Testis (tissue), 3 donors: ENCODE measurements around the gene ANKRD27. TPM values are rescaled to one million over a fixed set of nuclear protein-coding genes. Genes with fewer than 3 reads are reported as not detected.
"Not testable (repeated sequence)": the region's sequence is repeated elsewhere in the genome, so short reads cannot be mapped to it uniquely, and the experiment has no call there.

Experiments
- DNase-seq: peaks from one replicate; pipeline ENCODE4 v3.0.0-alpha.2; 2019
- H3K27ac ChIP-seq, 2 donors: fragments of 200-600 bp; sonication (generic); one replicate each; pipeline ENCODE4 v1.5.1; 2019
- H3K27me3 ChIP-seq: fragments of 200-600 bp; sonication (generic); one replicate; pipeline ENCODE4 v1.5.1; 2019
- H3K36me3 ChIP-seq: fragments of 200-600 bp; sonication (generic); one replicate; pipeline ENCODE4 v1.5.1; 2017; ENCODE audit warnings: low read depth; ENCODE audit errors: missing control alignments
- H3K4me1 ChIP-seq: fragments of 200-600 bp; sonication (generic); one replicate; pipeline ENCODE4 v1.5.1; 2019
- H3K4me3 ChIP-seq, 2 donors: fragments of 200-600 bp; sonication (generic); one replicate each; pipeline ENCODE4 v1.5.1; 2017 to 2019
- H3K9me3 ChIP-seq: fragments of 200-600 bp; sonication (generic); one replicate; pipeline ENCODE4 v1.5.1; 2017
- CTCF ChIP-seq, 3 experiments: fragments of 450-650 bp in 2 of 3; fragments of 200-600 bp in 1 of 3; sonication (generic) in 1 of 3; IDR thresholded peaks; one replicate each; pipeline ENCODE4 v1.5.1; 2016 to 2019; ENCODE audit warnings: antibody characterized with exemption in 3 of 3, mild to moderate bottlenecking in 2 of 3, moderate library complexity in 1 of 3
- POLR2A ChIP-seq: fragments of 450-650 bp; IDR thresholded peaks from one replicate; pipeline ENCODE4 v1.6.1; 2017; ENCODE audit warnings: antibody characterized with exemption, mild to moderate bottlenecking, moderate library complexity
- WGBS, 2 donors: methylation state at CpG; one replicate each; pipeline ENCODE4 v1.1.5; 2018; 5-methylcytosine and 5-hydroxymethylcytosine counted together
- intact Hi-C: fragments of 100-400 bp; cut with DNase I; formaldehyde crosslinking; loops from one replicate; pipeline ENCODE4 v1.15.1; 2023; ENCODE audit warnings: low total_unique reads
- polyA plus RNA-seq: library from polyadenylated mRNA; stranded (reverse); fragments of 350-450 nt; fragmentation: Illumina TruSeq; extraction: RNeasy Lipid Tissue Mini Kit (QIAGEN cat#74804); gene quantifications from one replicate; pipeline ENCODE4 v1.2.3, GENCODE V29; 2014; ENCODE audit warnings: low read depth, low replicate concordance; ENCODE audit not compliant: insufficient read depth
- total RNA-seq, 2 donors: library from RNA; depleted of rRNA; stranded (reverse); fragments of >200 nt; gene quantifications; one replicate each; pipeline ENCODE4 v1.2.3, GENCODE V29; 2016

ANKRD27 gene
- total and polyA plus RNA-seq, 3 donors from 2014 or later = 34.6 to 54.4 (median 45.8) TPM

DNA sequence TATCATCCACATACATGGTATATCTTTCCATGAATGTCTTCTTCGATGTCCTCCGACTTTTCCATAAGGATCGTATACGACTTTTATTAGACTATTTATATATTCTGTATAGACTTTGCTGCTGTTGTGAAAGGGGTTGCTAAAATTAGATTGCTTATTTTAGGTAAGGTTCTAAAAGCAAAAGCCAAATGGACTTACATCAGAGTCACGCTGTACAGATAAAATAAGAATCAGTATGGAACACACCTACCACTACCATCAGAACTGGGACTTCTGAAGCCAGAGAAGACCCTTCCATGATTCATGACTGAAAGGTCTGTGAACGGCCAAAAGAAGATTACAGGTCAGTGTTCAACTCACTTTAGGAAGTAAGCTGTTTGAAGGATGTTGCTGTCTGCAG lies 8.9 kb downstream of the ANKRD27 start:
- WGBS, 2 donors = 88 to 94% methylated on average over 6 of the region's 6 CpGs
- no peaks in the 10 kb centered on the region for H3K9me3 ChIP-seq
- no peak for DNase-seq
- intact Hi-C loops = no loop called here
- no peak for TF ChIP-seq CTCF (IDR thresholded peaks at IDR 0.05)
- TF ChIP-seq POLR2A = no peak
- no peaks in the 10 kb centered on the region for H3K4me1 ChIP-seq
- no peaks in the 10 kb centered on the region for H3K36me3 ChIP-seq
- H3K27ac ChIP-seq = no peak overlapping the region
- H3K4me3 ChIP-seq = no peak overlapping the region
- H3K27me3 ChIP-seq = no peaks in the 10 kb centered on the region

- TF ChIP-seq POLR2A (no peak), CTCF (IDR thresholded peaks at IDR 0.05) (no peak)
- intact Hi-C loops = no loop called here
- H3K4me1 ChIP-seq = no peaks in the 10 kb centered on the region
- 58 to 61% methylated on average over 3 of the region's 3 CpGs for WGBS, 2 donors
- no peaks in the 10 kb centered on the region for H3K36me3 ChIP-seq
- no peaks in the 10 kb centered on the region for H3K27me3 ChIP-seq
- no peak overlapping the region for H3K4me3 ChIP-seq
- no peak for DNase-seq
- no peaks in the 10 kb centered on the region for H3K9me3 ChIP-seq
- H3K27ac ChIP-seq = no peak overlapping the region
Measured at GRCh38 chr19:32662186-32662585, 12.8 kb downstream of the ANKRD27 start.

DNA sequence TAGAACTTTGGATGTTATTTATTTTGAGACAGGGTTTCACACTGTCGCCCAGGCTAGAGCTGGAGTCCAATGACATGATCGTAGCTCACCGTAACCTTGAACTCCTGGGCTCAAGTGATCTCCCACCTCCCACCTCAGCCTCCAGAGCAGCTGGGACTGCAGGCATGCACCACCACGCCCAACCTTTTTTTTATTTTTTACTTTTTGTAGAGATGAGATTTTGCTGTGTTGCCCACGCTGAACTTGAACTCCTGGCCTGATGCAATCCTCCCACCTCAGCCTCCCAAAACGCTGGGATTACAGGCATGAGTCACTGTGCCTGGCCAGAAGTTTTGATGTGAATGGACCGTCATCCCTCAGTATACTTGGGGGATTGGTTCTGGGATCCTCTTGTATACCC lies 13.7 kb downstream of the ANKRD27 start:
- Histone ChIP-seq H3K9me3 (no peaks in the 10 kb centered on the region), H3K27me3 (no peaks in the 10 kb centered on the region), H3K4me3 (no peak overlapping the region), H3K4me1 (no peaks in the 10 kb centered on the region), H3K36me3 (no peaks in the 10 kb centered on the region), H3K27ac (no peak overlapping the region)
- TF ChIP-seq CTCF (IDR thresholded peaks at IDR 0.05) (no peak), POLR2A (no peak)
- DNase-seq = no peak
- intact Hi-C loops = no loop called here
- WGBS, 2 donors = 76 to 88% methylated on average over 7 of the region's 7 CpGs

DNA sequence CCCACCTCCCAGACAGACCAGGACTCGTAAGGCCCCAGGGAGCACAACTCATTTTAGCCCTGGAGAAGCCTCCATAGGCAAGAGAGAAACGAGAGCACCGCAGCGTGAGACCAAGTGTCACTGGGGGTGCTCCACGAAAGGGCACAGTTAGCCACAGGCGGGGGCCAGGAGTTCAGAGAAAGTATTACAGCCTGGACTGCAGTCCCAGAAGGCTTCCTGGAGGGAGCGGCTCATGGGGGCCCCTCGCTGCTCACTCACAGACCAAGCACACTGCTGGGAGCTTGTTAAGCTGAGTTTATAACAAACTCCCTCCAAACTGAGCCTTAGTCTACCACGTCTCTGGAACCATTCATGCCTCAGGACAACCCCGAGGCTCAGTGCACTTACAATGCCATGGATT lies 16.5 kb downstream of the ANKRD27 start:
- Histone ChIP-seq H3K36me3 (no peaks in the 10 kb centered on the region), H3K27me3 (no peaks in the 10 kb centered on the region), H3K4me3 (no peak overlapping the region), H3K4me1 (no peaks in the 10 kb centered on the region), H3K9me3 (no peaks in the 10 kb centered on the region), H3K27ac (no peak overlapping the region)
- intact Hi-C loops = no loop called here
- no peak for DNase-seq
- WGBS, 2 donors = 66 to 82% methylated on average over 4 to 10 of the region's 10 CpGs
- TF ChIP-seq POLR2A (no peak), CTCF (IDR thresholded peaks at IDR 0.05) (no peak)

DNA sequence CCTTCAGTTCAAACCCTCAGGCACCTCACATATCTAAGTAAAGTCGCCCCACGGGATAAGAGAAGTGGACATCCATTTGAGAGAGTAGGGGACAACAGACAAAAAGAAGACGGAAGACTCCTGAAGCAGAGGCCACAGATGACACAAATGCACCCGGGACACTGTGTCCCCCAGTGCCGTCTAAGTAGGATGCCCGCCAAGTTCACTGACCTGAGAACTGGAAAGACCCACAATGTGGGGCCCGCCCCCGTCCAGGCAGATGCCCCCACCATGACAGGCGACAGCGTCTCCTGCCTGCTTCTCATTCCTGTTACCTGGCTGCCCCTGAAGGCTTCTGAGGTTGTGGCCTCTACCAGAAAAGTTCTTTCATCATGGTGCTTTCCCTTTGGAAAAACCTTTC lies 16.9 kb downstream of the ANKRD27 start:
- H3K4me1 ChIP-seq = no peaks in the 10 kb centered on the region
- no peak for DNase-seq
- H3K9me3 ChIP-seq = no peaks in the 10 kb centered on the region
- TF ChIP-seq CTCF (IDR thresholded peaks at IDR 0.05) (no peak), POLR2A (no peak)
- H3K36me3 ChIP-seq = no peaks in the 10 kb centered on the region
- WGBS, 2 donors = 83 to 87% methylated on average over 10 of the region's 10 CpGs
- H3K4me3 ChIP-seq = no peak overlapping the region
- H3K27me3 ChIP-seq = no peaks in the 10 kb centered on the region
- H3K27ac ChIP-seq = no peak overlapping the region
- intact Hi-C loops = no loop called here

GRCh38 chr19:32656379-32656778 lies 18.6 kb downstream of the ANKRD27 start:
- H3K9me3 ChIP-seq, DNase-seq, intact Hi-C loops, H3K27ac ChIP-seq, H3K4me3 ChIP-seq, H3K4me1 ChIP-seq, H3K27me3 ChIP-seq, H3K36me3 ChIP-seq: not testable (repeated sequence)
- WGBS, 2 donors = 98 to 99% methylated on average over 8 of the region's 8 CpGs
